ENCODE measurements around the gene LRSAM1. TPM values are rescaled to one million over a fixed set of nuclear protein-coding genes. Genes with fewer than 3 reads are reported as not detected.

Gene LRSAM1
- total and polyA plus RNA-seq, 9 of the 15 experiments (the other 6 are each of a cell fraction or from before 2014, with no cell fraction given) = 0.07 to 16.2 (median 4.7) TPM

- H4K20me1 ChIP-seq (replicated peaks; ENCODE audit: control insufficient read depth, insufficient read depth, low read length) = no peaks in the 10 kb centered on the region; the same call in 1 of the 2 replicates
- no peak overlapping the region for H3K4me3 ChIP-seq
- no peaks in the 10 kb centered on the region for H3K9me3 ChIP-seq (replicated peaks; ENCODE audit: control insufficient read depth, insufficient read depth, low read depth, low read length)
- H3K36me3 ChIP-seq (ENCODE audit: control insufficient read depth, insufficient read depth, low read length) = peaks cover 18% of the 10 kb centered on the region; the same call in 2 of the 3 replicates
- WGBS (ENCODE audit: insufficient coverage, low coverage, missing lambda C conversion rate) = 89% methylated on average over 6 of the region's 6 CpGs
- H2AFZ ChIP-seq (ENCODE audit: low read depth, low read length) = no peak overlapping the region
- intact Hi-C loops (cut with micrococcal nuclease) = loop anchor here (5.0 kb wide), 1 partner anchor 42 kb away; no protein-coding TSS in a partner anchor
- ChIA-PET POLR2A (interaction anchor here (0.8 to 1.5 kb wide), 2 partner anchors 10 to 18 kb away, joined by 5 read pairs; no protein-coding TSS in a partner anchor), CTCF (ENCODE audit: low intra/inter-chr PET ratio) (no interaction called here)
- no peaks in the 10 kb centered on the region for H3K9me1 ChIP-seq (ENCODE audit: control insufficient read depth, insufficient read depth, low read length)
- 0 out of 3 replicates have a peak overlapping the region, but pooled peaks have one; percentile 5 for H3K27ac ChIP-seq (ENCODE audit: extremely low read depth, low read depth, low read length)
- BruUV-seq (replicated peaks) = no TSS peak
- FAIRE-seq (no peak), DNase-seq (ENCODE audit: extremely low read depth in 1 of 4, low spot score in 3 of 4) (no peak), ATAC-seq (no peak)
- no peak overlapping the region for H3K4me2 ChIP-seq (ENCODE audit: insufficient read depth, low read length)
- H3K27me3 ChIP-seq (ENCODE audit: control insufficient read depth in 2 of 2, insufficient read depth in 2 of 2, low read length in 2 of 2) = no peaks in the 10 kb centered on the region
- peaks cover 22% of the 10 kb centered on the region for H3K79me2 ChIP-seq (ENCODE audit: control insufficient read depth, insufficient read depth, low read length)
- in situ Hi-C loops (cut with MboI) = no loop called here
- H3K4me1 ChIP-seq (replicated peaks in 1 of 2; ENCODE audit: control insufficient read depth in 2 of 2, insufficient read depth in 2 of 2, low read length in 2 of 2) = peaks cover 18 to 39% of the 10 kb centered on the region in 2 experiments
- H3K9ac ChIP-seq (ENCODE audit: insufficient read depth in 1 of 2, low read depth in 2 of 2, low read length in 2 of 2) = peak overlapping the region in 1 of 2 experiments; percentile 70; a peak in 2 of 4 replicates
- TF ChIP-seq XRCC3 (IDR thresholded peaks at IDR 0.05) (no peak), CBFA2T3 (IDR thresholded peaks at IDR 0.05) (no peak), MLLT1 (IDR thresholded peaks at IDR 0.05) (no peak), ZNF280A (IDR thresholded peaks at IDR 0.05; ENCODE audit: low read depth, partially characterized antibody) (no peak), ZHX1 (conservative IDR thresholded peaks at IDR 0.05; ENCODE audit: low read length) (no peak), GMEB1 (CRISPR knock-in tag; IDR thresholded peaks at IDR 0.05) (no peak), SRSF7 (optimal IDR thresholded peaks at IDR 0.05; ENCODE audit: low read depth, low read length) (no peak), ID3 (CRISPR knock-in tag; IDR thresholded peaks at IDR 0.05) (no peak), ID3 (tag; IDR thresholded peaks at IDR 0.05) (no peak), NFIX (CRISPR knock-in tag; IDR thresholded peaks at IDR 0.05; ENCODE audit: low read depth) (no peak), C11orf30 (IDR thresholded peaks at IDR 0.05; ENCODE audit: low read depth) (no peak), ZNF277 (CRISPR knock-in tag; IDR thresholded peaks at IDR 0.05; ENCODE audit: borderline replicate concordance) (no peak), MEF2A (IDR thresholded peaks at IDR 0.05; ENCODE audit: control insufficient read depth, low read depth, low read length) (no peak)
Observed at GRCh38 chr9:127535396-127535795, 84.1 kb downstream of the LRSAM1 start.

All from K562 (cell line).